ENCODE results near the gene BRAP.
"Not testable (repeated sequence)": the region's sequence is repeated elsewhere in the genome, so short reads cannot be mapped to it uniquely, and the experiment has no call there.

Gene BRAP

GRCh38 chr12:111605911-111606766 lies 79.6 kb downstream of the BRAP start:
- DNase-seq, result no peak

GRCh38 chr12:111602857-111603256 lies 82.9 kb downstream of the BRAP start:
- DNase-seq, result not testable (repeated sequence)

- no peak for DNase-seq
These were observed 83.4 kb downstream of the BRAP start for GRCh38 chr12:111602348-111602747.

- DNase-seq, result not testable (repeated sequence)
These were observed 84.8 kb downstream of the BRAP start for GRCh38 chr12:111600986-111601385.

- DNase-seq, result no peak
These were observed 85.5 kb downstream of the BRAP start for GRCh38 chr12:111600205-111600642.

- peak; percentile 88 for DNase-seq
These were observed 86.1 kb downstream of the BRAP start for GRCh38 chr12:111599453-111600204.

- peak; percentile 78 for DNase-seq
These were observed 86.9 kb downstream of the BRAP start, which contains the start of gene ATXN2 for GRCh38 chr12:111598637-111599452. TSS of gene ATXN2 (minus strand) at chr12:111599315. CDS start at chr12:111599034, 281 bp downstream.

GRCh38 chr12:111597831-111598636 lies 87.7 kb downstream of the BRAP start:
- DNase-seq, result peak; percentile 22

- peak; percentile 15 for DNase-seq
These were observed 88.5 kb downstream of the BRAP start for GRCh38 chr12:111596985-111597830.

GRCh38 chr12:111595341-111595835 lies 90.4 kb downstream of the BRAP start:
- not testable (repeated sequence) for DNase-seq

All from CD4-positive, alpha-beta T cell treated with Interleukin-21 for 1 hour (primary cell).